OCI-LY1 (cell line): ENCODE data around the gene SPEM1.

Experiments
- H2AFZ ChIP-seq: fragments of 200-600 bp; sonication (generic), shearing (Covaris generic); 2 replicates; pipeline ENCODE4 v1.6.0; 2014; ENCODE audit warnings: antibody characterized with exemption, mild to moderate bottlenecking, low read length
- H3F3A ChIP-seq: fragments of 200-600 bp; sonication (generic), shearing (Covaris generic); 2 replicates; pipeline ENCODE4 v1.6.0; 2014; ENCODE audit warnings: mild to moderate bottlenecking, antibody characterized with exemption, low read length, moderate library complexity; ENCODE audit not compliant: insufficient read depth
- H3K27ac ChIP-seq: fragments of 200-600 bp; sonication (generic); 2 replicates; pipeline ENCODE4 v1.5.1; 2014; ENCODE audit warnings: low read length, mixed run types, mild to moderate bottlenecking, low read depth; ENCODE audit not compliant: poor library complexity, severe bottlenecking
- H3K27me3 ChIP-seq: fragments of 200-600 bp; sonication (generic); 2 replicates; pipeline ENCODE4 v1.6.0; 2014; ENCODE audit warnings: antibody characterized with exemption, mild to moderate bottlenecking, low read length, moderate library complexity; ENCODE audit not compliant: insufficient read depth
- H3K36me3 ChIP-seq: fragments of 200-600 bp; sonication (generic); 2 replicates; pipeline ENCODE4 v1.6.1; 2014; ENCODE audit warnings: mild to moderate bottlenecking, antibody characterized with exemption, low read length, moderate library complexity, mixed read lengths; ENCODE audit not compliant: insufficient read depth
- H3K4me1 ChIP-seq: fragments of 200-600 bp; sonication (generic); 2 replicates; pipeline ENCODE4 v1.5.1; 2014; ENCODE audit warnings: mild to moderate bottlenecking, low read length, moderate library complexity; ENCODE audit not compliant: insufficient read depth, severe bottlenecking
- H3K4me2 ChIP-seq: fragments of 200-600 bp; sonication (generic), shearing (Covaris generic); 2 replicates; pipeline ENCODE4 v1.6.1; 2014; ENCODE audit warnings: low read length
- H3K4me3 ChIP-seq: fragments of 200-600 bp; sonication (generic); 2 replicates; pipeline ENCODE4 v1.5.1; 2014; ENCODE audit warnings: low read length, low read depth, mild to moderate bottlenecking, mixed read lengths; ENCODE audit not compliant: poor library complexity, severe bottlenecking
- H3K79me2 ChIP-seq: fragments of 200-600 bp; shearing (Covaris generic); 2 replicates; pipeline ENCODE4 v1.6.1; 2016; ENCODE audit warnings: mixed run types, low read length, mixed read lengths; ENCODE audit not compliant: insufficient read depth
- H3K9ac ChIP-seq: fragments of 200-600 bp; sonication (generic), shearing (Covaris generic); 2 replicates; pipeline ENCODE4 v1.6.1; 2014; ENCODE audit warnings: mild to moderate bottlenecking, low read length, mixed read lengths
- H3K9me2 ChIP-seq: fragments of 200-600 bp; sonication (generic), shearing (Covaris generic); 2 replicates; pipeline ENCODE4 v1.6.1; 2014; ENCODE audit warnings: low read depth, mild to moderate bottlenecking, low read length, mixed read lengths
- H3K9me3 ChIP-seq: fragments of 200-600 bp; shearing (Covaris generic); 2 replicates; pipeline ENCODE4 v1.6.1; 2014; ENCODE audit warnings: low read length, mixed read lengths
- H4K20me1 ChIP-seq: fragments of 200-600 bp; sonication (generic), shearing (Covaris generic); 2 replicates; pipeline ENCODE4 v1.6.0; 2016; ENCODE audit warnings: mild to moderate bottlenecking, low read length; ENCODE audit not compliant: insufficient read depth
- CTCF ChIP-seq: fragments of 200-600 bp; sonication (generic), shearing (Covaris generic); IDR thresholded peaks from 2 replicates; pipeline ENCODE4 v1.5.1; 2017; ENCODE audit warnings: mild to moderate bottlenecking, antibody characterized with exemption, low read length, moderate library complexity, mixed read lengths
- EZH2 ChIP-seq: fragments of 200-600 bp; sonication (generic), shearing (Covaris generic); IDR thresholded peaks from 2 replicates; pipeline ENCODE4 v1.8.0; 2017; ENCODE audit warnings: borderline replicate concordance, mixed run types, mild to moderate bottlenecking, antibody characterized with exemption, low read length, moderate library complexity, mixed read lengths

The SPEM1 gene

GRCh38 chr17:7425316-7425715 is 5.2 kb downstream of the SPEM1 start, which contains the start of gene SPEM2:
Gene SPEM2, plus strand, starts transcription at chr17:7425616. Its CDS starts 73 bp downstream, at chr17:7425689.
- Histone ChIP-seq H2AFZ (no peak within 1 kb of the TSS), H3K9ac (no peak within 1 kb of the TSS), H3K4me3 (no peak within 1 kb of the TSS), H3K79me2 (no peaks in the 10 kb centered on the region), H3K27me3 (no peaks in the 10 kb centered on the region), H3K36me3 (no peaks in the 10 kb centered on the region), H3K9me3 (no peaks in the 10 kb centered on the region), H3K4me2 (no peak within 1 kb of the TSS), H3K4me1 (no peaks in the 10 kb centered on the region), H3K27ac (no peak within 1 kb of the TSS), H4K20me1 (no peaks in the 10 kb centered on the region), H3K9me2 (no peaks in the 10 kb centered on the region), H3F3A (no peaks in the 10 kb centered on the region)
- TF ChIP-seq CTCF (no peak), EZH2 (no peak)

- H3F3A ChIP-seq: no peaks in the 10 kb centered on the region
Measured at GRCh38 chr17:7425756-7426155, 5.6 kb downstream of the SPEM1 start.

DNA sequence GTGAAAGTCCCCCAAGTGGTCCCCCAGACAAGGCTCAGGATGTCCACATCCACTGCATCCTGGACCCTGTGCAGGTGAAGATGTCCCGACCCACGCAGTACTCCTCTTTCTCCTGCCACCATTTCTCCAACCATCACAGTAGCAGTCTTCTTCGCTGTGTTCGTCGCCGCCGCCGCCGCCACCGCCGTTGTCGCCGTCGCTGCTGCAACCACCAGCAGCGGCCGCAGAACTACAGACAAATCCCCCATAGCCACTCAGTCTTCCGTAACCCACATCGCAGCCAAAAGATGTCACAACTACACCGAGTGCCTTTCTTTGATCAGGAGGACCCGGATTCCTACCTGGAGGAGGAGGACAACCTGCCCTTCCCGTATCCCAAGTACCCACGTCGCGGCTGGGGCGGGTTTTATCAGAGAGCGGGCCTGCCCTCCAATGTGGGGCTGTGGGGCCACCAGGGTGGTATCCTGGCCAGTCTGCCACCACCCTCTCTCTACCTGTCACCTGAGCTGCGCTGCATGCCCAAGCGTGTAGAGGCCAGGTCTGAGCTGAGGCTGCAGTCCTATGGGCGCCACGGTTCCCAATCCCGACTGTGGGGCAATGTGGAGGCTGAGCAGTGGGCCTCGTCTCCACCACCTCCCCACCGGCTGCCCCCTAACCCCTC is 6.2 kb downstream of the SPEM1 start:
- no peaks in the 10 kb centered on the region for H3F3A ChIP-seq
- H3K27me3 ChIP-seq: no peaks in the 10 kb centered on the region
- H3K36me3 ChIP-seq: no peaks in the 10 kb centered on the region
- H3K9ac ChIP-seq: no peak overlapping the region
- no peaks in the 10 kb centered on the region for H3K9me3 ChIP-seq
- H3K4me3 ChIP-seq: no peak overlapping the region
- no peak overlapping the region for H3K27ac ChIP-seq
- no peaks in the 10 kb centered on the region for H3K4me1 ChIP-seq
- no peaks in the 10 kb centered on the region for H3K9me2 ChIP-seq
- no peaks in the 10 kb centered on the region for H4K20me1 ChIP-seq
- H3K79me2 ChIP-seq: no peaks in the 10 kb centered on the region
- TF ChIP-seq CTCF: no peak
- no peak for TF ChIP-seq EZH2
- no peak overlapping the region for H3K4me2 ChIP-seq
- H2AFZ ChIP-seq: no peak overlapping the region

More at GRCh38 chr17:7425756-7426155, 5.6 kb downstream of the SPEM1 start:
- Histone ChIP-seq H3K4me3 (no peak overlapping the region), H3K4me1 (no peaks in the 10 kb centered on the region), H3K9ac (no peak overlapping the region), H2AFZ (no peak overlapping the region), H4K20me1 (no peaks in the 10 kb centered on the region), H3K9me2 (no peaks in the 10 kb centered on the region), H3K27ac (no peak overlapping the region), H3K4me2 (no peak overlapping the region), H3K27me3 (no peaks in the 10 kb centered on the region), H3K36me3 (no peaks in the 10 kb centered on the region), H3K9me3 (no peaks in the 10 kb centered on the region), H3K79me2 (no peaks in the 10 kb centered on the region)
- TF ChIP-seq CTCF (no peak), EZH2 (no peak)
